Right lobe of liver (tissue), 4 donors: ENCODE results near the gene HGFAC.

Experiments
- POLR2A ChIP-seq: fragments of 450-650 bp; IDR thresholded peaks from one replicate; pipeline ENCODE4 v1.6.1; 2017; ENCODE audit warnings: antibody characterized with exemption, mild to moderate bottlenecking
- TF ChIP-seq, protein P1 (sequence below), 4 donors: fragments of 200-600 bp in 3 of 4; fragments of 450-650 bp in 1 of 4; IDR thresholded peaks; one replicate each; pipeline versions ENCODE4 v1.5.1 to v1.8.0; 2016 to 2022; ENCODE audit warnings: antibody characterized with exemption in 4 of 4, mild to moderate bottlenecking in 2 of 4
- donor health status: DM: no; HTN: no; CAD: no.
- donor health status: DM: no; HTN: no; CAD: no.
- donor health status: DM: no; HTN: yes; CAD: no.

DNA sequence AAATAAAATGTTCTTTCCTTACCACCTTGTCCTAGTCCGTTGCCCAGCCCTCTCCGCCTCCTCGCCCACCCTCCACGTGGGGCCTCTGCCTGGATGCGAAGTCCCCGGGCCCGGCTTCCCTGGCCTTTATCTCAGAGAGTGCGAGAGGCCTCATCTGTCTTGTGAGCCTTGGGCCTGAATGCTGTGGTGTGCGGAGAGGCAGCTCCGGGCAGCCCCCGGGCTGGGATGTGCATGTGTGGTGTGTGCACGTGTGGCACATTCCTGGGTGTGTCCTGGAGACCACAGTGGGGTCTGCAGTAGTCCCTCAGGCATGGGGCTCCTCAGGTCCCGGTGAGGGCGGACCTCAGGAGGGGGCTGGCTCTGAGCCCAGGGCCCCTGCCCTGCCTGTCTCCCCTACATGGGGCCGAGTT lies 52.7 kb downstream of the HGFAC start:
- no peak for TF ChIP-seq POLR2A
- TF ChIP-seq, protein P1, sequence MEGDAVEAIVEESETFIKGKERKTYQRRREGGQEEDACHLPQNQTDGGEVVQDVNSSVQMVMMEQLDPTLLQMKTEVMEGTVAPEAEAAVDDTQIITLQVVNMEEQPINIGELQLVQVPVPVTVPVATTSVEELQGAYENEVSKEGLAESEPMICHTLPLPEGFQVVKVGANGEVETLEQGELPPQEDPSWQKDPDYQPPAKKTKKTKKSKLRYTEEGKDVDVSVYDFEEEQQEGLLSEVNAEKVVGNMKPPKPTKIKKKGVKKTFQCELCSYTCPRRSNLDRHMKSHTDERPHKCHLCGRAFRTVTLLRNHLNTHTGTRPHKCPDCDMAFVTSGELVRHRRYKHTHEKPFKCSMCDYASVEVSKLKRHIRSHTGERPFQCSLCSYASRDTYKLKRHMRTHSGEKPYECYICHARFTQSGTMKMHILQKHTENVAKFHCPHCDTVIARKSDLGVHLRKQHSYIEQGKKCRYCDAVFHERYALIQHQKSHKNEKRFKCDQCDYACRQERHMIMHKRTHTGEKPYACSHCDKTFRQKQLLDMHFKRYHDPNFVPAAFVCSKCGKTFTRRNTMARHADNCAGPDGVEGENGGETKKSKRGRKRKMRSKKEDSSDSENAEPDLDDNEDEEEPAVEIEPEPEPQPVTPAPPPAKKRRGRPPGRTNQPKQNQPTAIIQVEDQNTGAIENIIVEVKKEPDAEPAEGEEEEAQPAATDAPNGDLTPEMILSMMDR (IDR thresholded peaks at IDR 0.05) = no peak
